Measurements from ENCODE around the gene OCSTAMP. TPM values are rescaled to one million over a fixed set of nuclear protein-coding genes. Genes with fewer than 3 reads are reported as not detected.

OCSTAMP gene
- total RNA-seq, 1 donor from 2014 or later: not detected

- no peak for TF ChIP-seq CTCF (conservative IDR thresholded peaks at IDR 0.05)
- H3K4me3 Mint-ChIP-seq: no peak overlapping the region
- no peaks in the 10 kb centered on the region for H3K9me3 Mint-ChIP-seq
- H3K4me1 Mint-ChIP-seq (ENCODE audit: unreplicated experiment): no peaks in the 10 kb centered on the region
- H3K27me3 Mint-ChIP-seq: no peaks in the 10 kb centered on the region
- DNase-seq (ENCODE audit: extremely low spot score, unreplicated experiment): no peak
- no peaks in the 10 kb centered on the region for H3K36me3 Mint-ChIP-seq
- no peak overlapping the region for H3K27ac Mint-ChIP-seq
These were observed 4.2 kb downstream of the OCSTAMP start for GRCh38 chr20:46546298-46546697.

GRCh38 chr20:46545827-46546138 is 4.7 kb downstream of the OCSTAMP start:
- Mint-ChIP-seq H3K4me3 (no peak overlapping the region), H3K4me1 (ENCODE audit: unreplicated experiment) (no peaks in the 10 kb centered on the region), H3K36me3 (no peaks in the 10 kb centered on the region), H3K9me3 (no peaks in the 10 kb centered on the region), H3K27ac (no peak overlapping the region), H3K27me3 (no peaks in the 10 kb centered on the region)
- TF ChIP-seq CTCF (conservative IDR thresholded peaks at IDR 0.05): no peak
- no peak for DNase-seq (ENCODE audit: extremely low spot score, unreplicated experiment)

GRCh38 chr20:46545077-46545826 is 5.2 kb downstream of the OCSTAMP start:
- H3K36me3 Mint-ChIP-seq: no peaks in the 10 kb centered on the region
- no peak for DNase-seq (ENCODE audit: extremely low spot score, unreplicated experiment)
- peaks cover 3% of the 10 kb centered on the region for H3K27me3 Mint-ChIP-seq
- no peak for TF ChIP-seq CTCF (conservative IDR thresholded peaks at IDR 0.05)
- no peak overlapping the region for H3K4me3 Mint-ChIP-seq
- H3K9me3 Mint-ChIP-seq: no peaks in the 10 kb centered on the region
- no peaks in the 10 kb centered on the region for H3K4me1 Mint-ChIP-seq (ENCODE audit: unreplicated experiment)
- no peak overlapping the region for H3K27ac Mint-ChIP-seq

GRCh38 chr20:46544576-46544975 is 5.9 kb downstream of the OCSTAMP start:
- H3K27me3 Mint-ChIP-seq: peaks cover 6% of the 10 kb centered on the region
- no peak for DNase-seq (ENCODE audit: extremely low spot score, unreplicated experiment)
- TF ChIP-seq CTCF (conservative IDR thresholded peaks at IDR 0.05): no peak
- H3K27ac Mint-ChIP-seq: no peak overlapping the region
- no peaks in the 10 kb centered on the region for H3K36me3 Mint-ChIP-seq
- H3K9me3 Mint-ChIP-seq: no peaks in the 10 kb centered on the region
- H3K4me1 Mint-ChIP-seq (ENCODE audit: unreplicated experiment): no peaks in the 10 kb centered on the region
- no peak overlapping the region for H3K4me3 Mint-ChIP-seq

- no peak overlapping the region for H3K4me3 Mint-ChIP-seq
- TF ChIP-seq CTCF (conservative IDR thresholded peaks at IDR 0.05): no peak
- DNase-seq (ENCODE audit: extremely low spot score, unreplicated experiment): no peak
- peaks cover 12% of the 10 kb centered on the region for H3K27me3 Mint-ChIP-seq
- H3K4me1 Mint-ChIP-seq (ENCODE audit: unreplicated experiment): no peaks in the 10 kb centered on the region
- H3K27ac Mint-ChIP-seq: no peak overlapping the region
- no peaks in the 10 kb centered on the region for H3K36me3 Mint-ChIP-seq
- no peaks in the 10 kb centered on the region for H3K9me3 Mint-ChIP-seq
These were observed 6.5 kb downstream of the OCSTAMP start for GRCh38 chr20:46543959-46544358.

All from type B pancreatic cell (in vitro differentiated cells).